HL-60/S4 (cell line): ENCODE measurements around the gene UBE2I.

Source experiments
- in situ Hi-C: fragments of 300-500 bp; cut with MboI; formaldehyde crosslinking; loops from 2 replicates; pipeline ENCODE4 v1.14.3; 2022; ENCODE audit warnings: low sequenced_read_pairs

UBE2I gene

GRCh38 chr16:1277151-1277598 is 32.3 kb upstream of the UBE2I start:
- in situ Hi-C loops = no loop called here

- in situ Hi-C loops = no loop called here
Observed at GRCh38 chr16:1277617-1278282, 31.7 kb upstream of the UBE2I start.

GRCh38 chr16:1278477-1278876 is 31.0 kb upstream of the UBE2I start:
- in situ Hi-C loops = no loop called here

DNA sequence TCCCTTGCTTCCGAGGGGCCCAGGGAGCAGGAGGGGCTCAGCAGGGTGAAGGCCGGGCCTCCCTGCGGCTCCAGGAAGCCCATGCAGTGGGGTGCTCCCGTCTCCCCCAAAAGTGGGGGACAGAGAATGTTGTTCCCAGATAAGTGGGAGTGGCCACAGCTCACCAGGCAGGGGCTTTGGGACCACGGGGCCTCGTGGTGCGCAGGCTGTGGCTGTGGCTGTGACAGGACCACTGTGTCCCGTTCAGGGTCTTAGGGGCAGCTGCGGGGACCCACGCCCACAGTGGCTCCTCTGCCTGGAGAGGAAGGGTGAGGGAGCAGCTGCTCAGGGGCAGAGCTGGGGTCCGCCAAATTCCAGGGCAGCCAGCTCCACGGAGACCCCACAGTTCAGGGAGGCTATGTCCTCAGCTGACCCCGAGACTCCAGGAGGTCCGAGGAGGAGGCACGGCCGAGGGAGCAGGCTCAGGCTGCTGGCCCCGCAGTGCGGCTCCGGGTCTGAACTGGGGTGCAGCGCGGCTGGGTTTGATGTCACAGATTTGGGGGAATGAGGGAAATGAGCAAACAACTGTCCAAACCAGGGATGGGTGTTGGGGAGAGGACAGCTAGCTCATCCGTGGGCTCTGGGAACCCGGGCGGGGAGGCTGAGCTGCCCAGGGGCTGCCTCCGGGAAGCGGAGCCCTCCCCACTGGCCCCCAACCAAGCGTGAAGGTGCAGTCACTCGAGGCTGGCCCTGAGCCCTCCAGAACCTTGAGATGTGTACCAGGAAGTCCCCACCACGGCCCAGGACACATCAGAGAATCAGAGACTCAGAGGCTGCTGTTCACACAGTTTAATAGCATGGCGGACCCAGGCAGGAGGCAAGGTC is 30.1 kb upstream of the UBE2I start:
- in situ Hi-C loops = no loop called here

DNA sequence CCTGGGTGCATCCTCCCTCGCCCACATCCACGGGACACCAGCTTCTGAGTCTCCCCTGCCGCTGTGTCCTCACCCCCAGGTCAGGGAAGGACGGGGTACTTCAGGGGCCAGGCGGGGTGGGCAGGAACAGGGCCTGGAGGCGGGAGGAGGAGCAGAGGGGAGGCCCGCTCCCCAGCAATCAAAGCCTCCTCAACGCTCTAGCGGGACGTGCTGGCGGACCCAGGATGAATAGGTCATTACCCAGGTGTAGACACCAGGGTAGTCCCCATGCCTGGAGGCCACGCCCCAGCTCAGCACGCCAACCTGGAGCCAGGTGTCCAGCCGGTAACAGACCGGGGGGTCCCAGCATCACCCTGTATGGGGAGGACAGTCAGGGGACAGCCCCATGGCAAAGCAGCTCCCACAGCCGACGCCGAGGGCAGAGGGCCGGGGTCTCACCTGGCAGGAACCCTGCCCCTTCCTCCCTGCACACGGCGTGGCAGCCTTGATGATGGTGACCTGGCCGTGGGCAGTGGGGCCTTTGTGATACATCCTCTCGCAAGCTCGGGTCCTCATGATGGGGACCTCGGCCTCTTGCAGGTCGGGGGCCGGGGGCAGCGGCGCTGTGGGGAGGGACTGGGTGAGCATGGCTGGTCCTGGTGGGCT is 29.4 kb upstream of the UBE2I start:
- in situ Hi-C loops = no loop called here

GRCh38 chr16:1280783-1281182 is 28.7 kb upstream of the UBE2I start:
- in situ Hi-C loops = no loop called here

GRCh38 chr16:1281517-1281916 is 27.9 kb upstream of the UBE2I start:
- in situ Hi-C loops = no loop called here

- in situ Hi-C loops = no loop called here
Observed at GRCh38 chr16:1282324-1282973, 27.0 kb upstream of the UBE2I start.

DNA sequence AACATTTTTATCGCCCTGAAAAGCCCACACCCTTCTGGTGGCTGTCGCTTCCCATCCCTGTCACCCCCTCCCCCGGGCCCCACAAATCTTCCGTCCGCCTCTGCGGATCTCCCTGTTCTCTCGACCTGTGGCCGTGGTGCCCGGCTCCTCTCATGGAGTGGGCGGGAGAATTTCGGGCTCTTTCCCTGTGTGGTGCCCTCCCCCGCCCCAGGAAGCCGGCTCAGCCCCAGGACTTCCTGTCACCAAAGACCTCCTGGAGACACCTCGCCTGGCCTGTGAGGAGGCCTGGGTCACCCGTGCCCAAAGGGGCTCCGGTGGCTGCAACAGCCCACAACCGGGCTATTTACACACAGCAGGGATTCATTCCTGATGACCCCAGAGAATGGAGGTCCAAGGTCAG is 26.1 kb upstream of the UBE2I start:
- in situ Hi-C loops = no loop called here

- in situ Hi-C loops = no loop called here
Observed at GRCh38 chr16:1283996-1284616, 25.3 kb upstream of the UBE2I start.

DNA sequence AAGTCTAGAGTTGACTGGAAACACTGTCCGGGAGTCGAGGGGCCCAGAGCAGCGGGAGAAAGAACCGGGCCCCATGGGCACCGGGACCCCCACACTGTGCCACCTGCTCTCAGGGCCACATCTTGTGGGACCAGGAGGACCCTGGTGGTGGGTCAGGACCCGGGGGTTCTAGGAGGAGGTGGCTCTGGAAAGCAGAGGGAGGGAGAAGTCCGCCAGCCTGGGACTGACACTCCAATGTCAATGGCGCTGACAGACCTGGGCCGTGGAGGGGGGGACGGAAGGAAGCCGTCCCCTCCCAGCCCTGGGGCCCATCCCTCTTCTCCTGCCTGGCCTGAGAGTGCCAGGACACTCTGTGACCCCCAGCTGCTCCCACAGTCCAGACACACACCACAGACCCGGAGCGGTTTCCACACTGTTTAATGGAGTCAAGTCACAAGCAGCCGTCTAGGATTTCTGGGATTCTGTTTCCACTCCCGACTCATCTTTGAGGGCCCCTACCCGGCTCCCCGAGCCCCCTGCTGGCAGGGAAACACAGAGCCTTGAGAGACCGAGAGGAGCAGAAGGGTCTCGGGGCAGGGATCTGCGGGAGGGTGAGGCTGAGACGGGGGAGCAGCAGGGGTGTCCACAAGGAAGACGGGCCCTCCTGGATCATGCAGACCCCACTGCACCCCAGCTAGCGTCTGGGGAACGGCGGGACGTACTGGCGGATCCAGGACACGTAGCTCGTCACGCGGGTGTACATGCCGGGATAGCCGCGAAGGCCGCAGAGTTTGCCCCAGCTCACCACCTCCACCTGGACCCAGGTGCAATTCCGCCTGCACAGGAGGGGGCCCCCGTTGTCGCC is 23.5 kb upstream of the UBE2I start:
- in situ Hi-C loops = no loop called here

DNA sequence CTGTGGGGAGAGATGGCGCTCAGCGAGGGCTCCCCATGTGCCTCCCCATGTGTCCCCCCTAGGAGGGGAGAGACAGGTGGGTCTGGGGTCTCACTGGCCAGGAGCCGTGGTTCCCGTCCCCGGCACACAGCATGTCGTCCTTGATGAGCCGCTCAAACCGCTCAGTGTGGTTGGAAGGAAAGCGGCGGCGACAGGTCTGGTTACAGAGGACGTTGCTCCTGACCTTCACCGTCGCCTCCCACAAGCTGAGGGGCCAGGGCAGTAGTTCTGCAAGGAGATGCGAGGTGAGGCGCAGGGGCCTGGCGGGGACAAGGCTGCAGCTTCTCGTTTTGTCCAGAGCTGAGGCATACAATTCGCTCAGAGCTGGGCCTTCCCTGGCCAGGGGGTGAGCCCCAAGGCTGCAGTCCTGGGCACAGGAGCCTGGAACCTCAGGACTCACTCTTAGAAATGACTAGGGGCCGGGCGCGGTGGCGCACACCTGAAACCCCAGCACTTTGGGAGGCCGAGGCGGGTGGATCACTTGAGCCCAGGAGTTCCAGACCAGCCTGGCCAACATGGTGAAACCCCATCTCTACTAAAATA is 22.8 kb upstream of the UBE2I start:
- in situ Hi-C loops = no loop called here

DNA sequence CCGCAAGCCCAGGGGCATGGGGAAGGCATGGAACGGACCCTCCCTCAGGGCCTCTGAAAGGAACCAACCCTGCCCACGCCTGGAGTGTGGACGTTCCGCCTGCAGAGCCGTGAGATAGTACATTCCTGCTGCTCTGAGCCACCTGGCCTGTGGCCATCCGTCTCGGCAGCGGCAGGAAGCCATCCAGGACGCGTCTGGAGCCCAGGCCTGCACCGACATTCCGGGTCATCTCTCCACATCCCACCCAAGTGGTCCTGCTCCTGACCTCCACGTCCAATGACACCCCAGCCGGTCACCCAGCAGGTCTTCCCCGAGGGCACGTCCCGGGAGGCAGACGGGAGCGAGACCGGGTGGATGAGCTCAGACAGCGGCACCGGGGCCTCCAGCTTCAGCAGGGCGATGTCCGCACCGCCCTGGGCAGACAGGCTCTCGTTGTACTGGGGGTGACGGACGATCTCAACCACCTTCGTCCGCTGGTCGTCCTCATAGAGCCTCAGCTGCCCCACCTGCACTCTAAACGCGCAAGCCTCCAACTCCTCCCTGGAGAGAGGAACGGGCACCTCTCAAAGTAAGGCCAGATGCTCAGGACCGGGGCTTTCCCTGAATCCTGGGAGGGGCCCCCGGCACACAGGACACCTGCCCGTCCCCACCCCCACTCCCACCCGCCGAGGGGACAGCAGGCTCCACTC is 21.3 kb upstream of the UBE2I start:
- in situ Hi-C loops = no loop called here

DNA sequence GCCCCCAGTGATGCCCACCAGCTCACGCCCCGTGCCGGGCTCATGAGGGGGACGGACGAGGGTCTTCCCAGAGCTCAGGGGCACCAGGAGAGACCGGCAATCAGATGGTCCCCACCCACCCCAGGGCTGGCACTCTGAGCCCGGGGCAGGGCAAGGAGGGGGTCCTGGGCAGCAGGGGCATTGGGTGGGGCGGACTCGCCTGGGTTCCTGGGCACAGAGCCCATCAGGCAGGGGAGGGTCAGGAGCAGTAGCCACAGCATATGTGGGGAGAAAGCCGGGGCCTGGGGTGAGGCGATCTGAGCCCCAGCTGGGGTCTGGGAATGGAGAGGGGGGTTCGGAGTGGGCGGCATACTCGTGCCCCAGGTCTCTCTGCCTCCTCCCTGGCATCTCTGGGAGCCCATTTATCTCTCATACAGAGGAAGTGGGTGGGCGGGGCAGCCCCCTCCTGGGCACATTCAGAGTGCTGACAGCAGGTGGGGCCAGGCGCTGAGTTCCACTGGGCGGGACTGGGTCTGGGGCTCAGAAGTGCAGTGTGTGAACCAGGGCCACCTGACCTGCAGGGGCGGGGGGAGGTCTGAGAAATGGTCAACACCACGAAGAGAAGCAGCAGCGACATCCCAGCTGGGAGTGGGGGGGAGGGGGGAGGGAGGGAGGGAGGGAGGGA is 20.5 kb upstream of the UBE2I start:
- in situ Hi-C loops = no loop called here

DNA sequence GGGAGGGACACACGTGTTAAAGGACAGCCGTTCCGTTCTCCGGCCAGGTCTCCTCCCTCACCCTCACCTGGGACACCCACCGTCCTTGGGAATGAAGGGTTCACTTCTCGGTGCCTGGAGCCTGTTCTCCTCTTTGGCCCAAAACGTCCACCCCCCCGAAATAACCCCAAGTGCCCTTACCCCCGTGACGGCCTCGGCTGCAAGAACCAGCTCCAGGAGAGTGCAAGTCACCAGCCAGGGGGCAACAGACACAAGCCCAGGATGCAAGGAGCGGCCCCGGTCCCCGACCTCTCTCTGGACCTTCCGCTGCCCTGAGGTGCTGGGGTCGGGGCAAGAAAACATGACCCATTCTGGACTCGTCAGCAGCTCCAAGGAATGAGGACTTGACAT is 20.0 kb upstream of the UBE2I start:
- in situ Hi-C loops = no loop called here

DNA sequence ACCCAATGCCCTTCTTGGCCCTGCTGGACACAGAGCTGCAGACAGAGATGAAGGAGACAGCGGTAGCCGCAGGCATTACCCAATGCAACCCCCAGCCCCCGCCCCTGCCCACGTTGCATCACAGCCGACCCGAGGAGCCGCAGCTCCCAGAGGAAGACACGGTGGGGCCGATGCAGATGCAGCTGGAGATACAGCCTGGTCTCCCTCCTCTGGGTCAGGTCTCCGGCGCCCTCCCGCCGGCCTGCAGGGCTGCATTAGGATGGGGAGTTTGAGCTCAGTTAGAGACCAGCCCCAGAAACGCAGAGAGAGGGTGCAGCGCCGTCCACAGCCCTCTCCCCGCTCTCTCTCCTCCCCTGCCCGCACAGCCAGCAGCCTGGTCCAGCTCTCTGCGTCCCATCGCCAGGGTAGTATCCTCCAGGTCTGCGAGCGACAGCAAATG is 19.4 kb upstream of the UBE2I start:
- in situ Hi-C loops = no loop called here

GRCh38 chr16:1290860-1291575 is 18.4 kb upstream of the UBE2I start:
- in situ Hi-C loops = no loop called here

- in situ Hi-C loops = no loop called here
Observed at GRCh38 chr16:1291576-1291974, 17.9 kb upstream of the UBE2I start.
